DMS 273 (cell line): ENCODE results near the gene CYBA.

Experiments
- DNase-seq: peaks from one replicate; lab custom pipeline; 2025; ENCODE audit not compliant: unreplicated experiment; lab: John Stamatoyannopoulos, UW

CYBA gene

DNA sequence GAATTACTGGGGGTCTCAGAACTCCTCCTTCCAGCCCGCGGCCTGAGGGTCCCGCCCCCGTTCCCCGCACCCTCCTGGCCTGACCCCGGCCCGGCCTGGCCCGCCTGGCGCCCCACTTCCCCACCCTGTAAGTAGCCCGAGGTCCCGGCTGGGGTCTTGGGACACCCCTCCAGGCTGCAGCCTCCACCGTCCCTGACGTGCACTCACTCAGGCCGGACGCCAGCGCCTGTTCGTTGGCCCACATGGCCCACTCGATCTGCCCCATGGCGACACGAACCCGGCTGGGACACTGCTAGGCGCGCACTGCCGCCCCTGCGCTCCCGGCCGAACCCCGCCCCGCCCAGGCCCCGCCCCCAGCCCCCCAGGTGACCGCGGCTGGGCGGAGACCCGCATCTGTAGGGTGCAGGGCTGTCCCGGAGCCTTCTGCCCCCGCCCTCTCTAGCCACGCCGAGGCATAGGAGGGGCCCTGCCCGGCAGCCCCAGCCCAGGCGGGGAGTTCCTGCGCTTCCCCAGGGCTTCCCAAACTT lies at the start of gene CYBA:
Gene CYBA (minus strand): TSS at position 305 of the 527 bp plus-strand sequence. CDS start 40 bp downstream, at position 265.
- peak; percentile 79 for DNase-seq

GRCh38 chr16:88700322-88700635 lies 49.4 kb upstream of the CYBA start:
- no peak for DNase-seq

- DNase-seq: no peak
Measured at GRCh38 chr16:88699180-88699579, 48.3 kb upstream of the CYBA start.

DNA sequence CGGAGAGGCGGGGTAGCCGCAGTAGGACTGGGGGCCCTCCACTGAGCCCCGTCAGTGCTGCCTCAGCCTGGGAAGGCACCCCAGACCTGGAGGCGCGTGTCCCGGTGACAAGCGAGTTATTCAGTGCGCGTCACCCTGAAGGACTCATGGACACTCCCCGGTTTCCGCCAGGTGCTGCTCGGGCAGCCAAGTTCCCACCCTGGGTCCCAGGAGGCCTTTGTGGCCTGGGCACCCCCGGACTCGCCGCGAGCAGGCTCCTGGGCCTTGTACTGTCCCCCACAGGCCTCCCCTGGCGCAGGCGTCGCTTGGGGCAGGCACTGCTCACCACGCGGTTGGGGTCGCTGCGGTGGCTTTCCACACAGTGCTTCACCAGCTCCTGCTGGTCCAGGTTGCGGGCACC lies 47.8 kb upstream of the CYBA start:
- no peak for DNase-seq

GRCh38 chr16:88697831-88698615 lies 47.2 kb upstream of the CYBA start:
- DNase-seq: no peak

- DNase-seq: no peak
Measured at GRCh38 chr16:88697116-88697830, 46.4 kb upstream of the CYBA start.

DNA sequence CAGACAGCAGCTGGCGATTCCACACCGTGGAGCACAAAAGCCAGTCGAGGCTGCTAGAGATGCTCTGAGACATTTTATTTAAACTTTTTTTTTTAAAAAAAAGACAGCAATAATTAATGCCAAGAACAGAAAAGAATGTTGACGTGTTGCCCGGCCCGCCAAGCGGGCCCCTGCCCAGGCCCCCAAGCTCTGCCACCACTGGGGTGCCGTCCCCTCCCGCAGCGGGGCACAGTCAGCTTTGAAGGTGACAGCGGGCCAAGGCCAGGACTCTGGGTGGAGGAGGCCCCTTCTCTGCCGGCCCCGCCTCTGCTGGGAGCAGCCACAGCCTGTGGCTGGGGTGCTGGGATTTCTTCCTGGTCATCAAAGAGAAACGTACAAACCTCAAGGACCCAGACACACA lies 45.6 kb upstream of the CYBA start:
- no peak for DNase-seq

GRCh38 chr16:88695753-88696152 lies 44.9 kb upstream of the CYBA start:
- no peak for DNase-seq

DNA sequence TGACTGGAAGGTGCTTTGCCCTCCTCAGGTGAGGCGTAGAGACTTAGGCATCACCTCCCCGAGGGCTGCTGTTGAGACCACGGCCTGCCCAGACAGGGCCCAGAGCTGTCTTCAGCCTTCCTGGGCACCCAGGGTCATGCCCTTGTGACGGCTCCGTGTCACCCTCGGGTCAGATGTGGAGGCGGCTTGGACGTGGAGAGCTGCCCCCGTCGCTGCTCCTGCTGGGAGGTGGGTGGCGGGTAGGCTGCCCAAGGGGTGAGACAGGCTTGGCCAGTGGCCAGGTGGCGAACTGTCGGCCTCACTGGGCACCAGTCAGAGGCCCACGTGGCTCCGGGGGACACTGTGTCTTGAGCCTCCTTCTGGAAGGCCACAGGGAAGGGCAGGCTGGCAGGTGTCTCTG lies 44.4 kb upstream of the CYBA start:
- no peak for DNase-seq

DNA sequence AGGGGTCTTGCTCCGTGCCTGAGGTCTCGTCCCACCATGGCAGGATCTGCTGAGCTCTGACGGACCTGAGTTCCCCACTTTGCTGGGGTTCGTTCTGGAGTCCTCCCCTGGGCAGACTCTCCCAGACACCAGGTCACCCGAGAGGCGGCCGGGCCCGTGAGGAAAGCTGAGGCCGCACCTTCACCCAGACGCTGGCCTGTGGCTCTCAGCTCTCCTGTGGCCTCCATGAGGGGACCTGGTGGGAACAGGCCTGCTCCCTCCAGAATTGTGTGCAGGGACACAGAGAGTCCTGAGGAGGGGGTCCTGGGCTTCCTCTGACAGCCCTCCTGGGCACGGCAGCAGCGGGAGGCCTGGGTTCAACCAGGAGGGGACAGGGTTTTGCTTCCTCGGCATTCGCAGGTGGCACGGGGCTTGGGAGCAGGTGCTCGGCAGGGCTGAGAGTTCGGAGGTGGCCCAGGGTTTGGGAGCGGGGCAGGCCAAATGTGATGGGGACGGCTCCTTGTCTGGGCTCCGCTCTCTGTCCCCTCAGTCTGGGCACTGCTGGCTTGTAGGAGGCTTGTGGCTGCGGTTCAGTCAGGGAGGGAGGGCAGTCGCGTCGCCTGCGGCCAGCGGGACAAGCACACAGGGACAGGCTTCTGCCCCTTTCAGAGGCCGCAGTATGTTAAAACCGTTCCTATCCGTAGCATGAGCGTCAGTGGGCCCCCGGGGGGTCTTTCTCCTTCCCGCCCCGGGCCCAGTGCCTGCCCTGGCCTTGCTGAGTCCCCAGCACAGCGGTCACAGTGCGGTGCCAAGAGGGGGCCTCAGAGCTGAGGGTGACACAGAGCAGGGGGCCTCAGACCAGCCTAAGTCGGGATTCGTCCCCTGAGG lies 43.6 kb upstream of the CYBA start:
- DNase-seq: no peak

DNA sequence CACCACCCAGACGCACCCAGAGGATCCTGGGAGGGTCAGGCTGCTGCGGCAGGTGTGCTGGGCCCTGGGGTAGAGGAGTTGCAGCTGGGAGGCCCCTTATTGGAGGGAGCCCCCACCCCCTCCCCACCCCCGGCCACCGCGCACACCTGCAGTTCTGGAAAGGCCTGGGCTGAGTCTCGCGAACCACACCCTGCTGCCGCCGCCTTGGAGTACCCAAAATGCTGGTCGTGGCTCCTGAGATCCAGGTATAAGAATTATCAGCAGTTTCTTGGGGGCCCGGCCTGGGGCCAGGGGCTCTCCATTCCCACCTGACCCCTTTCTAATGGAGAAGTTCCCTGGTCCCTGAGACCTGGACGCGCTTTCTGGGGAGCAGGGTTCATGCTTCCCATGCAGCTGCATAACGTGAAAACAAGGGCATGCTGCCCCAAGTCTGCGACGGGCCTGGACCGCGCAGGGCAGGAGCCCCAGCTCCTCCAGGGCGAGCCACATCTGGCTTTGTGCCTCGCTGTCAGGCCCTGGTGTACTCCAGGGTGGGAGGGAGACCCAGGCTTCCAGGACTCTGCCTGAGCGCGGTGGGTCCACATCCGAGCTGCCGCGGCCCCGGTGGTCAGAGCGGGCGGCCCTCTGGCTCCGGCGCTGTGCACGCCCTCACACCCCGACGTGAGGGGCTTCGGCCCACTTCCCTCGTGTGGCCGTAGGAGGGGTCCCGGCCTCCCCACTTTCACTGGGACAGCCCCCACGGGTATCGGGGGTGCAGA lies 42.7 kb upstream of the CYBA start:
- no peak for DNase-seq

DNA sequence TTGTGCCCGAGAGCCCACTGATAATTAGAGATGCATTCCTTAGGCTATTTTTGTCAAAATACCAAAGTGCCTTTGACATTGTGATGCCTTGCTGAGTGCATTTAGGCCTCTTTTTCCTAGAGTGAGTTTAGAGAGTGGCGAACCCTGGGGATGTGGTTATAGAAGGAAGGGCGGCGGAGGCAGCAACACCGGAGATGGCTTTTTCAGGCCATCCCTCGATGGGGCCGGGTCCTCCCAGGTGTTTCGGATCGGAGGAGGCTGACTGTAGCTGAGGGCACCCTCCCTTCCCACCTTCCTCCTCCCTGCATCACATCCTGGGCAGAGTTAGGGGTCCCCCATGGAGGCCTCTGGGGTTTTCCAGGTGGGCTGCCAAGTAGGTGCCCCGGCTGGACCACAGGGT lies 42.0 kb upstream of the CYBA start:
- no peak for DNase-seq

- DNase-seq: no peak
Measured at GRCh38 chr16:88691924-88692560, 41.2 kb upstream of the CYBA start.

DNA sequence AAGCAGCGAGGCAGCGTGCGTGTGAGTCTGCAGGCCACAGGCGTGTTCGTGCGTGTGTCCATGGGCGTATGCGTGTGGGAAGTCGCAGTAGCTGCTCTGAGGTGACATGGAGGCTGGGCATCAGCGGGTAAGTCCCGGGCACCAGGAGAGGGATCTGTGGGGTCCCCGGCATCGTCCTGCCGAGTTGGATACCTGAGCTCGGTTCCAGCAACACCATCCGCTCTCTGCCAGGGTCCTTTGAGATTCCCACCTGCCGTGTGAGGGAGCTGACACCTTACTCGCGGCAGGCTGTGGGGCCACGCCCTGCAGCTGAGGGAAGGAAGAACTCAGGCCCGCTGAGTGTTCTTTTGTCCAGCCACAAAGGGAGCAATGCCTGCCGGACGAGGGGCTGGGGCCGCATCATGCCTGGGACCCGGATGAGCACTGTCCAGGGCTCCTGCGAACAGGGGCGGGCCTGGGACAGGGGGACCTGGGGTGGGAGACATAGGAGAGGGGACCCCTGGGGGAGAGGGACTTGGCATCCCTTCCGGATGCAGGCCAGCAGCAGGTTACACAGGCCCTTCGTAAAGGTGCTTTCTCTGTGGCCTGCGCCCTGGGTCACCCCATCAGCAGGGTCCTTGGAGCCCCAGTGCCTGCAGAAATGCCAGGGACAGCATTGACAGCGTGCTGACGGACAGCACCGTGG lies 40.4 kb upstream of the CYBA start:
- DNase-seq: no peak

DNA sequence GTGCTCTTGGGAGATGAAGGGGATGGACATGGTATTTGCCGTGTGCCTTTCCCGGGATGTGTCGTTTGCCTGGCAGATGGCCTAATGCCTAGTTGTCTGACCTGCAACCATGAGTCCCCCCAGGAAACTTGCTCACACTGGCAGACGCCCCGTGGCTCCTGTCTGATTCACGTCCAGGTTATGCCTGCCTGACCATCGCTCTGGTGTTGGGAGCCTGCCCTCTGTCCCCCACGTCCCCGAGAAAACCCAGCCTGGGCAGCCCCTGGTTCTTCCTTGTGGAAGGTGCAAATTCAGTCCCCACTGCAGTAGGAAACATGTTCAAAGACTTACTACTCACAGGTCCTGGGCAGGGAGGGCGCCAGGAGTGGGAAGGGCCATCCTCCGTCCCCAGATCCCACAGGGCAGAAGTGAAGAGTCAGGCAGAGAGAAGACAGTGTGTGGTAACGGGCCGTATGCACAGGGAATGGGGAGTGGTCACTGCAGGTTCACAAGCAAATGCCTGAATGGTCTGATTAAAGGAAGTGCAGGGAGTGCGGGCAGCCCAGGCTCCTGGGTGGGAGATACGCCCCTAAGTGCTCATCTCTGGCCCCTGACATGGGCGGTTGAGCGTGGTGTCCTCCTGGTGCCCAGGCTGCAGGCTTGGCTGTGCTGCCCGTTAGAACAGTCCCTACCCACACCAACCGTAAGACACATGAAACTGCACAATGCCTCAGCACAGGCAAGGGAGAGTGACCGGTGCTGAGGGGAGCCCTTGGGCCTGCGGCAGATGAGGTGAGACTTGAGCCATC lies 39.7 kb upstream of the CYBA start:
- DNase-seq: no peak

GRCh38 chr16:88688013-88688778 lies 37.3 kb upstream of the CYBA start:
- DNase-seq: peak; percentile 57

DNA sequence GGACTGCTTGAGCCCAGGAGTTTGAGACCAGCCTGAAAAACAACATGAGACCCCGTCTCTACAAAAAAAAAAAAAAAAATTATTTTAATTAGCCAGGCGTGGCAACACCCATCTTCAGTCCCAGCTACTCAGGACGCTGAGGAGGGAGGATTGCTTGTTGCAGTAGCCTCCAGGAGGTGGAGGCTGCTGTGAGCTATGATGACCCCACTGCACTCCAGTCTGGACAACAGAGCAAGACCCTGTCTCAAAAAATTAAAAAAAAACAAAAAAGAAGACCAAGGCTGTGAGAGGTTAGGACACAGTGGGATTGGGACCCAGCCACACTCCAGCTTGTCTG lies 36.8 kb upstream of the CYBA start:
- DNase-seq: no peak

- DNase-seq: no peak
Measured at GRCh38 chr16:88687254-88687576, 36.4 kb upstream of the CYBA start.
